Measurements from ENCODE around the gene HHAT. TPM values are rescaled to one million over a fixed set of nuclear protein-coding genes. Genes with fewer than 3 reads are reported as not detected.

The HHAT gene
- total RNA-seq, 2 donors from 2014 or later = 4.5 to 4.6 TPM

- no peak overlapping the region for H3K4me3 ChIP-seq
- no peaks in the 10 kb centered on the region for H3K27me3 ChIP-seq (replicated peaks; ENCODE audit: insufficient read depth)
- TF ChIP-seq CTCF (IDR thresholded peaks at IDR 0.05) = no peak
- H3K9me3 ChIP-seq = no peaks in the 10 kb centered on the region
- no peaks in the 10 kb centered on the region for H3K36me3 ChIP-seq
- no peak overlapping the region for H3K27ac ChIP-seq
- ATAC-seq (ENCODE audit: insufficient number of reproducible peaks, low FRiP score, low read depth) = no peak
- H3K4me1 ChIP-seq (ENCODE audit: control insufficient read depth in 1 of 2, low read depth in 2 of 2) = no peaks in the 10 kb centered on the region
- no peak for DNase-seq (ENCODE audit: low spot score)
Observed at GRCh38 chr1:210647406-210648333, 319.0 kb downstream of the HHAT start.

GRCh38 chr1:210648588-210649269 lies 320.0 kb downstream of the HHAT start:
- TF ChIP-seq CTCF (IDR thresholded peaks at IDR 0.05) = no peak
- Histone ChIP-seq H3K27ac (no peak overlapping the region), H3K36me3 (no peaks in the 10 kb centered on the region), H3K4me1 (ENCODE audit: control insufficient read depth in 1 of 2, low read depth in 2 of 2) (no peaks in the 10 kb centered on the region), H3K4me3 (no peak overlapping the region), H3K9me3 (no peaks in the 10 kb centered on the region), H3K27me3 (replicated peaks; ENCODE audit: insufficient read depth) (no peaks in the 10 kb centered on the region)
- no peak for DNase-seq (ENCODE audit: low spot score)
- ATAC-seq (ENCODE audit: insufficient number of reproducible peaks, low FRiP score, low read depth) = no peak

- DNase-seq (ENCODE audit: low spot score) (no peak), ATAC-seq (ENCODE audit: insufficient number of reproducible peaks, low FRiP score, low read depth) (no peak)
- Histone ChIP-seq H3K27me3 (replicated peaks; ENCODE audit: insufficient read depth) (no peaks in the 10 kb centered on the region), H3K4me1 (ENCODE audit: control insufficient read depth in 1 of 2, low read depth in 2 of 2) (no peaks in the 10 kb centered on the region), H3K36me3 (no peaks in the 10 kb centered on the region), H3K27ac (no peak overlapping the region), H3K9me3 (no peaks in the 10 kb centered on the region), H3K4me3 (no peak overlapping the region)
- TF ChIP-seq CTCF (IDR thresholded peaks at IDR 0.05) = no peak
Observed at GRCh38 chr1:210650403-210650802, 321.7 kb downstream of the HHAT start.

GRCh38 chr1:210652329-210652954 lies 323.7 kb downstream of the HHAT start:
- Histone ChIP-seq H3K9me3 (no peaks in the 10 kb centered on the region), H3K4me3 (no peak overlapping the region), H3K36me3 (no peaks in the 10 kb centered on the region), H3K27me3 (replicated peaks; ENCODE audit: insufficient read depth) (no peaks in the 10 kb centered on the region), H3K4me1 (ENCODE audit: control insufficient read depth in 1 of 2, low read depth in 2 of 2) (no peaks in the 10 kb centered on the region), H3K27ac (no peak overlapping the region)
- ATAC-seq (ENCODE audit: insufficient number of reproducible peaks, low FRiP score, low read depth) (no peak), DNase-seq (ENCODE audit: low spot score) (no peak)
- TF ChIP-seq CTCF (IDR thresholded peaks at IDR 0.05) = no peak

- Histone ChIP-seq H3K9me3 (no peaks in the 10 kb centered on the region), H3K27ac (no peak overlapping the region), H3K36me3 (no peaks in the 10 kb centered on the region), H3K4me1 (ENCODE audit: control insufficient read depth in 1 of 2, low read depth in 2 of 2) (no peaks in the 10 kb centered on the region), H3K27me3 (replicated peaks; ENCODE audit: insufficient read depth) (no peaks in the 10 kb centered on the region), H3K4me3 (no peak overlapping the region)
- no peak for TF ChIP-seq CTCF (IDR thresholded peaks at IDR 0.05)
- DNase-seq (ENCODE audit: low spot score) (no peak), ATAC-seq (ENCODE audit: insufficient number of reproducible peaks, low FRiP score, low read depth) (peak; percentile 38)
Observed at GRCh38 chr1:210653771-210654170, 325.1 kb downstream of the HHAT start.

All from thoracic aorta (tissue), 2 donors.